Ishikawa (cell line): Measurements from ENCODE around the gene NR1H2.

Experiments
- CEBPB ChIP-seq: IDR thresholded peaks from 2 replicates; pipeline ENCODE4 v1.6.1; 2012
- CREB1 ChIP-seq: IDR thresholded peaks from 2 replicates; pipeline ENCODE4 v1.6.1; 2012; ENCODE audit warnings: low read depth
- EGR1 ChIP-seq: IDR thresholded peaks from 2 replicates; pipeline ENCODE4 v1.6.1; 2012
- EP300 ChIP-seq: IDR thresholded peaks from 2 replicates; pipeline ENCODE4 v1.6.1; 2012; ENCODE audit warnings: borderline replicate concordance
- FOXM1 ChIP-seq: IDR thresholded peaks from 2 replicates; pipeline ENCODE4 v1.6.1; 2012; ENCODE audit warnings: low read depth, borderline replicate concordance
- NFIC ChIP-seq: IDR thresholded peaks from 2 replicates; pipeline ENCODE4 v1.6.1; 2012
- RAD21 ChIP-seq: IDR thresholded peaks from 2 replicates; pipeline ENCODE4 v1.6.1; 2012; ENCODE audit warnings: low read depth
- TAF1 ChIP-seq: IDR thresholded peaks from 2 replicates; pipeline ENCODE4 v1.6.1; 2012; ENCODE audit warnings: low read depth, mild to moderate bottlenecking
- TCF12 ChIP-seq: IDR thresholded peaks from 2 replicates; pipeline ENCODE4 v1.6.1; 2012; ENCODE audit warnings: low read depth
- TEAD4 ChIP-seq: IDR thresholded peaks from 2 replicates; pipeline ENCODE4 v1.6.1; 2012
- YY1 ChIP-seq: IDR thresholded peaks from 2 replicates; pipeline ENCODE4 v1.6.1; 2012; ENCODE audit warnings: low read depth
- ZBTB7A ChIP-seq: IDR thresholded peaks from 2 replicates; pipeline ENCODE4 v1.6.1; 2012; ENCODE audit warnings: low read depth
- TF ChIP-seq, protein P1 (sequence below): IDR thresholded peaks from 2 replicates; pipeline ENCODE4 v1.6.1; 2012
- TF ChIP-seq, protein P2 (sequence below): IDR thresholded peaks from 2 replicates; pipeline ENCODE4 v1.6.1; 2012; ENCODE audit warnings: low read depth, mild to moderate bottlenecking
- TF ChIP-seq, protein P3 (sequence below): IDR thresholded peaks from 2 replicates; pipeline ENCODE4 v1.6.1; 2012

Gene NR1H2

DNA sequence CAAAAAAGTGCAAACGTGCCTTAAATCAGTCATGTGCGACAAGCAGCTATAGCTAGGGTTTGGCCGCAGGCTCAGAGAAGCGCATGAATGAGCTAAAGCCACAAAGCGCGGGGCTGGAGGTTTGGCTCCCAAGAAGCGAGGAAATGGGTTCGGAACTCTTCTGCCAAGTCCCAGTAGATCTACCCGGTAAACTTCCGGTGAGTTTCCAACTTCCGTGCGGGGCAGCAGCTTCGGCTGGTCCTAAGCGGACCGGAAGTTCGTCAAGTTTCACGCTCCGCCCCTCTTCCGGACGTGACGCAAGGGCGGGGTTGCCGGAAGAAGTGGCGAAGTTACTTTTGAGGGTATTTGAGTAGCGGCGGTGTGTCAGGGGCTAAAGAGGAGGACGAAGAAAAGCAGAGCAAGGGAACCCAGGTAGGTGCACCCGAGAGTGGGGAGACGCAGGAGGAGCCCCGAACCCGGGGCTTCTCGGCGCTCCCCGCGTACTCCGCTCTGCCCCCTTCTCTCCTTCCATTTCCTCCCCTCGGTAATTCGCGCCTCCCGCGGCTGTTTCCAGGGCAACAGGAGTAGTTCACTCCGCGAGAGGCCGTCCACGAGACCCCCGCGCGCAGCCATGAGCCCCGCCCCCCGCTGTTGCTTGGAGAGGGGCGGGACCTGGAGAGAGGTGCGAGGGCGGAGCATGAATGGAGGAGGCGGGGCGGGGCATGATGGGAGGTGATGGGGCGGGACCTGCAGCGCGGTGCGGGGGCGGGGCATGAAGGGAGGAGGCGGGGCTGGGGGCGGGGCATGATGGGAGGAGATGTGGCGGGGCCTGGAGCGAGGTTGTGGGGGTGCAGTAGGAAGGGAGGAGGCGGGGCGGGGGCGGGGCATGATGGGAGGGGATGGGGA, at the start of gene NR1H2:
Gene NR1H2, plus strand, starts transcription at position 292 of the 885 bp plus-strand sequence. CDS start 1,149 bp downstream, outside the sequence.
- TF ChIP-seq, protein P1, sequence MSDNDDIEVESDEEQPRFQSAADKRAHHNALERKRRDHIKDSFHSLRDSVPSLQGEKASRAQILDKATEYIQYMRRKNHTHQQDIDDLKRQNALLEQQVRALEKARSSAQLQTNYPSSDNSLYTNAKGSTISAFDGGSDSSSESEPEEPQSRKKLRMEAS = peak; percentile 80
- no peak for TF ChIP-seq FOXM1
- no peak for TF ChIP-seq TEAD4
- TF ChIP-seq RAD21 = no peak
- no peak for TF ChIP-seq EP300
- peak; percentile 78; the same call in 1 of the 2 replicates for TF ChIP-seq TAF1
- TF ChIP-seq YY1 = peak; percentile 58
- TF ChIP-seq, protein P2, sequence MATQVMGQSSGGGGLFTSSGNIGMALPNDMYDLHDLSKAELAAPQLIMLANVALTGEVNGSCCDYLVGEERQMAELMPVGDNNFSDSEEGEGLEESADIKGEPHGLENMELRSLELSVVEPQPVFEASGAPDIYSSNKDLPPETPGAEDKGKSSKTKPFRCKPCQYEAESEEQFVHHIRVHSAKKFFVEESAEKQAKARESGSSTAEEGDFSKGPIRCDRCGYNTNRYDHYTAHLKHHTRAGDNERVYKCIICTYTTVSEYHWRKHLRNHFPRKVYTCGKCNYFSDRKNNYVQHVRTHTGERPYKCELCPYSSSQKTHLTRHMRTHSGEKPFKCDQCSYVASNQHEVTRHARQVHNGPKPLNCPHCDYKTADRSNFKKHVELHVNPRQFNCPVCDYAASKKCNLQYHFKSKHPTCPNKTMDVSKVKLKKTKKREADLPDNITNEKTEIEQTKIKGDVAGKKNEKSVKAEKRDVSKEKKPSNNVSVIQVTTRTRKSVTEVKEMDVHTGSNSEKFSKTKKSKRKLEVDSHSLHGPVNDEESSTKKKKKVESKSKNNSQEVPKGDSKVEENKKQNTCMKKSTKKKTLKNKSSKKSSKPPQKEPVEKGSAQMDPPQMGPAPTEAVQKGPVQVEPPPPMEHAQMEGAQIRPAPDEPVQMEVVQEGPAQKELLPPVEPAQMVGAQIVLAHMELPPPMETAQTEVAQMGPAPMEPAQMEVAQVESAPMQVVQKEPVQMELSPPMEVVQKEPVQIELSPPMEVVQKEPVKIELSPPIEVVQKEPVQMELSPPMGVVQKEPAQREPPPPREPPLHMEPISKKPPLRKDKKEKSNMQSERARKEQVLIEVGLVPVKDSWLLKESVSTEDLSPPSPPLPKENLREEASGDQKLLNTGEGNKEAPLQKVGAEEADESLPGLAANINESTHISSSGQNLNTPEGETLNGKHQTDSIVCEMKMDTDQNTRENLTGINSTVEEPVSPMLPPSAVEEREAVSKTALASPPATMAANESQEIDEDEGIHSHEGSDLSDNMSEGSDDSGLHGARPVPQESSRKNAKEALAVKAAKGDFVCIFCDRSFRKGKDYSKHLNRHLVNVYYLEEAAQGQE = no peak
- peak; percentile 28; the same call in 1 of the 2 replicates for TF ChIP-seq EGR1
- TF ChIP-seq TCF12 = peak; percentile 61
- peak; percentile 91 for TF ChIP-seq CREB1
- TF ChIP-seq ZBTB7A = no peak
- TF ChIP-seq NFIC = no peak
- no peak for TF ChIP-seq CEBPB
- TF ChIP-seq, protein P3, sequence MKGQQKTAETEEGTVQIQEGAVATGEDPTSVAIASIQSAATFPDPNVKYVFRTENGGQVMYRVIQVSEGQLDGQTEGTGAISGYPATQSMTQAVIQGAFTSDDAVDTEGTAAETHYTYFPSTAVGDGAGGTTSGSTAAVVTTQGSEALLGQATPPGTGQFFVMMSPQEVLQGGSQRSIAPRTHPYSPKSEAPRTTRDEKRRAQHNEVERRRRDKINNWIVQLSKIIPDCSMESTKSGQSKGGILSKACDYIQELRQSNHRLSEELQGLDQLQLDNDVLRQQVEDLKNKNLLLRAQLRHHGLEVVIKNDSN = peak; percentile 71

DNA sequence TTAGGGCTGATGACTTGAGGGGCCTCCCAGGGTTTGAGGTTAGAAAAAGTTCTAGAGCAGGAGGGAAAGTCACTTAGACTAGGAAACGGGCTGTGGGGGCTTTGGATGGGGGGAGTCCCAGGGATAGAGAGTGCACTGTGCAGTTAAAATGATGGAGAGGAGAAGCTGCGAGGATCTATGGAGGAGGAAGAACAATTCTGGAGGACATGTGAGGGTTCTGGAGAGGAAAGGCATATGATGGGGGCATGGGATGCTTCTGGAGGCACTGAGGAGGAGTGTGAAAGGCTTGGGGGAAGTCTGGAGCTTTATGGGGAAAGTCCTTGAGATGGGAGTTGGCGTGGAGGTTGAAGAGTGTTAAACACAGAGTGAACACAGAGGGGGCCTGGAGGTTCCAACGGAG, 49.2 kb upstream of the NR1H2 start:
- TF ChIP-seq RAD21 (no peak), TAF1 (no peak), TEAD4 (no peak)

DNA sequence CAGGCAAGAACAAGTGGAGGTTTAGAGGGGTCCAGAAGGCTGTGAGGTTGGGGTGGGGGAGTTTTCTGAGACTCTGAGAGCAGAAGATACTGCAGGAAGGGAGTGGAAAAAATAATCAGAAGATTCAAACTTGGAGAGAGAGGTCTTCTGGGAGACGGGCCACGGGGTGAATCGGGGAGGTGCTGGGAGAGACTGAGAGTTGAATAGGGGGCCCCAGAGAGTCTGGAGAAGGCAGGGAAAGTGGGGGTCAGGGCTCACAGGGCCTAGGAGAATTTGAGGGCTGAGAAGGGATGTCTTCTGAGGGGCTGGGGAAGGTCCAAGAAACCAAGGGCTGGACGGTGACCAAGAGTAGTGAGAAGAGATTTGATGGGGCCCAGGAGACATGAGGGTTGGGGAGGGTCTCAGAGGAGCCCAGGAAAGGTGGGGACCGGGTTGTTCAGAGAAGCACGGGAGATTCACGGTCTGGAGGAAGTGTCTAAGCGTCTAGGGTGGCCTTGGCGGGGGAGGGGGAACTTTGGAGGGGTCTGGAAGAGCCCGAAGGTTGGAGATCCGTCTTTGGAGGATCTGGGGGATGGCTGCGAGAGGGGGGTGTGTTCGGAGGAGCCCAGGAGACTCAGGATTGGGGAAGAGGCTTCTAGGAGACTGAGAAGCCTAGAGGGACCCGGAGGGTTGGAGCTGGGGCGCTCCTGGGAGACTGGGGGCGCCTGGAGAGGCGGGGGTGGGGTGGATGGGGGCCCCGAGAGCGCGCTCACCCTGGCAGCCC, 48.6 kb upstream of the NR1H2 start:
- TF ChIP-seq, protein P2 = no peak
- TF ChIP-seq TAF1 = no peak
- TF ChIP-seq YY1 = no peak
- no peak for TF ChIP-seq TEAD4
- no peak for TF ChIP-seq ZBTB7A
- TF ChIP-seq CREB1 = no peak
- no peak for TF ChIP-seq NFIC
- TF ChIP-seq CEBPB = no peak
- TF ChIP-seq, protein P1 = no peak
- no peak for TF ChIP-seq FOXM1
- TF ChIP-seq RAD21 = no peak
- TF ChIP-seq EP300 = no peak
- TF ChIP-seq TCF12 = no peak
- TF ChIP-seq, protein P3 = no peak
- no peak for TF ChIP-seq EGR1

DNA sequence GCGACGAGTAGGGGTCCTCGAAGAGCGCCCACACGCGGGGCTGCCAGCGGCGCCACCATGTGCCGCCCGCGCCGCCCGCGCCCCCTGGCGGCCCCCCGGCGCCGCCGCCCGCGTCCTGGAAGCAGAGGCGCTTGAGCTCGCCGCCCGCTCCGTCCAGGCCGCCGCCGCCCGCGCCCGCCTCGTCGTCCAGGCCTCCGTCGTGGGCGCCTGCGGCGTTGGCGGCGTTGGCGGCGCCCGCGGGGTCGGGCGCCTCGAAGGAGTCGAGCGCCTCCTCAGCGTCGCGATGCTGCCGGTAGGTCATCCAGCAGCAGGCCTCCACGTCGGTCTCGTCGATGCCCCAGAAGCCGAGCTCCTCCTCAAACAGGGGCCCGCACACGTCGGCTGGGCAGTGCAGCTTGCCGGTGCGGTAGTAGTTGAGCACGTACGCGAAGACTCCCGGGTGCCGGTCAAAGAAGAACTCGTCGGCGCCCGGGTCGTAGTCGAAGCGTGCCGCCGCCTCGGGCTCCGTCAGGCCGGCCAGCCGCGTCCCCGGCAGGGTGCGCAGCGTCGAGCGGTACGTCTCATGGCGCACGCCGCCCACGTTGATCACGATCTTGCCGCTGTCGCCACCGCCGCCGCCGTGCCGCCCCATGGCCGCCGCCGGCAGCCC, 47.9 kb upstream of the NR1H2 start:
- TF ChIP-seq, protein P1 = peak; percentile 81; the same call in 1 of the 2 replicates
- TF ChIP-seq TAF1 (no peak), NFIC (no peak), FOXM1 (no peak), EP300 (no peak)

DNA sequence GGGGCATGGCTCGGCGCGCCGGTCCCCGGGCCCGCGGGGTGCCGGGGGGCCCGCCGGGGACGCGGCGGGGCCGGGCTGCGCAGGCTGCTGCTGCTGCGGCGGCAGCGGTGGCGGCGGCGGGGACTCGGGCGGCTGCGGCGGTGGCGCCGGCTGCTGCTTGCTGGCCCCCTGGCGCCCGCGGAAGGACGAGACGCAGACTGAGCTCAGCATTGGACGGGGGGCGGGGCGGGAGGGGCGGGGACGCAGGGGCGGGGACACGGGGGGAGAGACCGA, 47.4 kb upstream of the NR1H2 start:
- TF ChIP-seq RAD21 (no peak; the same call in 1 of the 2 replicates), TAF1 (peak; percentile 39; the same call in 1 of the 2 replicates), EGR1 (no peak), NFIC (no peak), YY1 (no peak)
